HEK293 (cell line): Measurements from ENCODE around the gene DYNLT2.

Experiments used
- BCL11B ChIP-seq: fragments of 450-650 bp; formaldehyde crosslinking; IDR thresholded peaks from 2 replicates; pipeline ENCODE4 v1.5.1; 2016; ENCODE audit warnings: low read depth, missing biosample characterization, missing genetic modification characterization
- BCL6B ChIP-seq: fragments of 450-650 bp; formaldehyde crosslinking; IDR thresholded peaks from 2 replicates; pipeline ENCODE4 v1.5.1; 2017; ENCODE audit warnings: missing biosample characterization, missing genetic modification characterization
- GLIS2 ChIP-seq: fragments of 450-650 bp; formaldehyde crosslinking; IDR thresholded peaks from 2 replicates; pipeline ENCODE4 v1.5.1; 2016; ENCODE audit warnings: missing biosample characterization, missing genetic modification characterization
- KLF10 ChIP-seq: fragments of 450-650 bp; IDR thresholded peaks from 2 replicates; pipeline ENCODE4 v1.5.1; 2018; ENCODE audit warnings: missing biosample characterization, mild to moderate bottlenecking, missing genetic modification characterization
- KLF7 ChIP-seq: fragments of 450-650 bp; formaldehyde crosslinking; IDR thresholded peaks from 2 replicates; pipeline ENCODE4 v1.5.1; 2016; ENCODE audit warnings: missing biosample characterization, missing genetic modification characterization, borderline replicate concordance
- OSR2 ChIP-seq: fragments of 450-650 bp; formaldehyde crosslinking; IDR thresholded peaks from 2 replicates; pipeline ENCODE4 v1.5.1; 2016; ENCODE audit warnings: missing biosample characterization, missing genetic modification characterization
- OVOL3 ChIP-seq: fragments of 450-650 bp; formaldehyde crosslinking; IDR thresholded peaks from 2 replicates; pipeline ENCODE4 v1.5.1; 2016; ENCODE audit warnings: missing biosample characterization, missing genetic modification characterization
- PBX3 ChIP-seq: sonication (generic); formaldehyde crosslinking; IDR thresholded peaks from 2 replicates; pipeline ENCODE4 v1.8.1; 2022; ENCODE audit warnings: mild to moderate bottlenecking, moderate library complexity, missing genetic modification reagents
- PRDM6 ChIP-seq: fragments of 450-650 bp; formaldehyde crosslinking; IDR thresholded peaks from 2 replicates; pipeline ENCODE4 v1.5.1; 2017; ENCODE audit warnings: missing biosample characterization, missing genetic modification characterization
- REPIN1 ChIP-seq: fragments of 450-650 bp; formaldehyde crosslinking; IDR thresholded peaks from 2 replicates; pipeline ENCODE4 v1.5.1; 2017; ENCODE audit warnings: missing biosample characterization, missing genetic modification characterization, low read depth
- TSHZ1 ChIP-seq: fragments of 450-650 bp; formaldehyde crosslinking; IDR thresholded peaks from 2 replicates; pipeline ENCODE4 v1.5.1; 2016; ENCODE audit warnings: missing biosample characterization, missing genetic modification characterization, borderline replicate concordance
- ZBTB26 ChIP-seq: fragments of 450-650 bp; formaldehyde crosslinking; optimal IDR thresholded peaks from 2 replicates; pipeline ENCODE3; 2016; ENCODE audit warnings: missing biosample characterization, mild to moderate bottlenecking, missing genetic modification characterization
- ZBTB6 ChIP-seq: fragments of 450-650 bp; formaldehyde crosslinking; IDR thresholded peaks from 2 replicates; pipeline ENCODE4 v1.5.1; 2017; ENCODE audit warnings: missing biosample characterization, missing genetic modification characterization
- ZFP37 ChIP-seq: fragments of 450-650 bp; formaldehyde crosslinking; IDR thresholded peaks from 2 replicates; pipeline ENCODE4 v1.5.1; 2016; ENCODE audit warnings: missing biosample characterization, missing genetic modification characterization
- ZNF148 ChIP-seq: fragments of 450-650 bp; formaldehyde crosslinking; IDR thresholded peaks from 2 replicates; pipeline ENCODE4 v1.5.0; 2017; ENCODE audit warnings: missing biosample characterization, missing genetic modification characterization, borderline replicate concordance
- ZNF174 ChIP-seq: fragments of 450-650 bp; formaldehyde crosslinking; IDR thresholded peaks from 2 replicates; pipeline ENCODE4 v1.5.0; 2017; ENCODE audit warnings: missing biosample characterization, mild to moderate bottlenecking, missing genetic modification characterization
- ZNF341 ChIP-seq: fragments of 450-650 bp; formaldehyde crosslinking; IDR thresholded peaks from 2 replicates; pipeline ENCODE4; 2016; ENCODE audit warnings: low read depth, missing biosample characterization, missing genetic modification characterization
- ZNF473 ChIP-seq: fragments of 450-650 bp; formaldehyde crosslinking; IDR thresholded peaks from 2 replicates; pipeline ENCODE4 v1.5.1; 2017; ENCODE audit warnings: missing biosample characterization, missing genetic modification characterization
- ZNF48 ChIP-seq: fragments of 450-650 bp; formaldehyde crosslinking; IDR thresholded peaks from 2 replicates; pipeline ENCODE4 v1.5.1; 2016; ENCODE audit warnings: missing biosample characterization, missing genetic modification characterization
- ZNF544 ChIP-seq: fragments of 450-650 bp; formaldehyde crosslinking; IDR thresholded peaks from 2 replicates; pipeline ENCODE4 v1.5.0; 2017; ENCODE audit warnings: missing biosample characterization, missing genetic modification characterization
- ZNF548 ChIP-seq: fragments of 450-650 bp; formaldehyde crosslinking; IDR thresholded peaks from 2 replicates; pipeline ENCODE4 v1.5.1; 2016; ENCODE audit warnings: missing biosample characterization, missing genetic modification characterization
- ZNF558 ChIP-seq: fragments of 450-650 bp; formaldehyde crosslinking; IDR thresholded peaks from 2 replicates; pipeline ENCODE4 v1.5.1; 2016; ENCODE audit warnings: missing biosample characterization, missing genetic modification characterization
- ZNF701 ChIP-seq: fragments of 450-650 bp; formaldehyde crosslinking; IDR thresholded peaks from 2 replicates; pipeline ENCODE4 v1.5.1; 2016; ENCODE audit warnings: missing biosample characterization, missing genetic modification characterization
- ZNF777 ChIP-seq: fragments of 450-650 bp; formaldehyde crosslinking; IDR thresholded peaks from 2 replicates; pipeline ENCODE4 v1.5.1; 2017; ENCODE audit warnings: missing biosample characterization, missing genetic modification characterization, borderline replicate concordance
- ZSCAN4 ChIP-seq: fragments of 450-650 bp; formaldehyde crosslinking; IDR thresholded peaks from 2 replicates; pipeline ENCODE4 v1.5.1; 2017; ENCODE audit warnings: missing biosample characterization, missing genetic modification characterization

Gene DYNLT2

GRCh38 chr6:169725125-169726048 lies 26.0 kb downstream of the DYNLT2 start (continued):
- TF ChIP-seq BCL6B (tag by site-specific recombination) (no peak), ZNF341 (tag by site-specific recombination) (no peak), ZNF48 (tag by site-specific recombination) (no peak), TSHZ1 (tag by site-specific recombination) (no peak), ZBTB6 (tag by site-specific recombination) (no peak), ZSCAN4 (tag by site-specific recombination) (no peak), BCL11B (tag by site-specific recombination) (no peak), OVOL3 (tag by site-specific recombination) (no peak), OSR2 (tag by site-specific recombination) (no peak), ZNF558 (tag by site-specific recombination) (no peak), ZBTB26 (tag by site-specific recombination) (peak; percentile 39), KLF10 (tag by site-specific recombination) (no peak), PRDM6 (tag by site-specific recombination) (no peak), GLIS2 (no peak), ZFP37 (tag by site-specific recombination) (0 out of 2 replicates have a peak, but pooled peaks have one; percentile 14), ZNF777 (no peak), ZNF701 (tag by site-specific recombination) (no peak), ZNF473 (tag by site-specific recombination) (no peak), ZNF148 (no peak), ZNF544 (no peak), REPIN1 (tag by site-specific recombination) (no peak), ZNF548 (tag by site-specific recombination) (no peak), ZNF174 (tag by site-specific recombination) (no peak), PBX3 (CRISPR knock-in tag) (no peak), KLF7 (no peak)
